NCI-H226 (cell line): ENCODE results near the gene F8A2.
A peak's percentile ranks its signal among the peaks of the same experiment; 100 is the strongest.
"Not testable (repeated sequence)": the region's sequence is repeated elsewhere in the genome, so short reads cannot be mapped to it uniquely, and the experiment has no call there.

ENCODE experiments used
- DNase-seq: peaks from one replicate; pipeline ENCODE4 v3.0.0-alpha.2; 2015

Gene F8A2

DNA sequence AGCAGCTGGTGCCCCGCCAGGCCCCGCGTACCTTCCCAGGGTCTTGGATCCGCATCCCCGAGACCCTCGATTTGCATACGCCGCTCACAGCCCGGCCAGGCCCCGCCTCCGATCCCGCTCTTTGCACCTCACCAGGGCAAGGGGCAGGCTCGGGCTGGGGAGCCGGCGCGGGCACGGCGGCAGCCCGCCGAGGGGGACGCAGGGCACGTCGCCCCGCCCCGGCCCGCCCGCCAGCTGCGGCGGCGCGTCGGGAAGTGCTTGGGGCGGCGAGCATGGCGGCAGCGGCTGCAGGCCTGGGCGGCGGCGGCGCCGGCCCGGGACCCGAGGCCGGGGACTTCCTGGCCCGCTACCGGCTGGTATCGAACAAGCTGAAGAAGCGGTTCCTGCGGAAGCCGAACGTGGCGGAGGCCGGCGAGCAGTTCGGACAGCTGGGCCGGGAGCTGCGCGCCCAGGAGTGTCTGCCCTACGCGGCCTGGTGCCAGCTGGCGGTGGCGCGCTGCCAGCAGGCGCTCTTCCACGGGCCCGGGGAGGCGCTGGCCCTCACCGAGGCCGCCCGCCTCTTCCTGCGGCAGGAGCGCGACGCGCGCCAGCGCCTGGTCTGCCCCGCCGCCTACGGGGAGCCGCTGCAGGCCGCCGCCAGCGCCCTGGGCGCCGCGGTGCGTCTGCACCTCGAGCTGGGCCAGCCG is at the start of gene F8A2:
F8A2 (plus strand) TSS at position 253 of the 686 bp plus-strand sequence; CDS start at position 273, 20 bp downstream.
- not testable (repeated sequence) for DNase-seq

DNA sequence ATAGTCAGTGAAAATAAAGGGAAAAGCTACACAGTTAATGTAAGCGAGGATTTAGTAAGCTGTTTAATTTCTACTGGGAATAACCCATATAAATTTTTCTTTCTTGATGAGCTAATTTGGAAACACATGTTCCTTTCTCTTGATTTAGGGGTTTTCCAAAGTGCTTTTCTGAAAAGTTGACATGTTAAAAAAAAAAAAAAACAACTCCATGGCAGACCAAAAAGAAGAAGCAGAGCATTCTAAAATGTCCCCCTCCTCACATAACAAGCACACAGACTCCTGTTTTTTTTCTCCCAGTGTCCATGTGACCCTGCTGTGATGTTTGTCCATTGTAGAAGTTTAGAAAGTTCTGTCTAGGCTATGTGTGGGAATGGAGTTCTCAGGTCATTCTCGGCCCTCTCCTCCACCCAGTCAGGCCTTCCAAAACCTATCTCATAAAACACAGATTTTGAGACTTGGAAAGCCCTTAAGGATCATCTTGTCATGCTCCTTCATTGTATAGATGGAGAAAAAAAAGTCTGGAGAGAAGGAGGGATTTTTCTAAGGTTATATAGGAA is 48.3 kb upstream of the F8A2 start:
- no peak for DNase-seq

DNA sequence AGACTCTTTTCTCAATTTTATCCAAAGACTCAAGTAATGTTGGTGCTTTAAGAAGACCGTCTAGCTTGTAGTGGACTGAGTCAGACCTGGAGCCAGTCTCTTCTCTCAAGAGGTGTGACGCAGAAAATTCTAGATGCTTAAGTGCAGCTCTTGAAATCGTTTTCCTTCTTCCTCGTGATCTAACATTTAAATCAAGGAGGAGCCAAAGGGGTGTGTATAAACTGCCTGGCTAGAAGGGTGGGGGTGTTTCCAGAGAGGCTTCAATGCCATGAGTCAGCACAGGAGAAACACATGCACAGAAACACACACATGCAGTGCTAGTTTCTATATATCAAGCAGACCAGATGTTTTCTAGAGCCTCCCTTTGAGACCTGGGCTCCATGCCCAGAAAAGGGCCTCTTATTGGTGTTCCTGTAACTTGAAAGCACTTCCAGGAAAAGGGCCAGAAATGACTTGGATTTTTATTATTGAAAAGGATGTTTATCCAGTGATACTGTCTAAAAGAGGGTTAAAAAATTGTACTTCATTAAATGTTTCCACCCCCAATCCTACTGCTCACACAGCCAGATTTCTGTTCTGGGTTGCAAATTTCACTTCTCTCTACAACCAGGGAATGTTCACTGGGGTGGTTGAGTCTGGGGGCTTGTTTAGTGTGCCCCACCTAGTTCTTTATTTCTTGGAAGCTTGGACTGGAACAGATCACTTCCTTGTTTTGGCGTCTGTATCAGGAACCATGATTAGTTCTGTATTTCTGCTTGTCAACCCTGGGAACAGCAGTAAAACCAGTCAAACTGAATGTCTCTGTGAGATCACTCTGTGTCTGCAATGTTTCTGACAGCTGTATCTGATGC is 47.2 kb upstream of the F8A2 start, which contains the start of gene CLIC2:
CLIC2 (minus strand) TSS at position 129 of the 851 bp plus-strand sequence. CDS start 187 bp downstream, outside the sequence.
- peak; percentile 52 for DNase-seq

DNA sequence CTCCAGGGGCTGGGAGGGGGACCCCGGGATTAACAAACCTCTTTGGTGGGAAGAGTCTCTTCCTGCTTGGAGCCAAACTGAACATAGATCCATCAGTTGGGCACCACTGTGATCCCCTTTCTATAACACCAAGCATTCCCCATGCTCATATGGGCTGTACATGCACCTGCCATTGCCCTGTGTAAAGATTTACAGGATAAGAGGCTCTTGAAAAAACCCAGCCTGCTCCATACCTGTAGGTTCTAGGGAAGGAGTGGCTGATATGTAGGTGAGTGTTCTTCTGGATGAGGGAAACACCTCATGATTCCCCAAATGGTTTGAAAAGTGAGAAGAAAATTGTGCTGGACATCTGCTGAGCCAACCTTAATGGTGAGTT is 46.6 kb upstream of the F8A2 start:
- not testable (repeated sequence) for DNase-seq

DNA sequence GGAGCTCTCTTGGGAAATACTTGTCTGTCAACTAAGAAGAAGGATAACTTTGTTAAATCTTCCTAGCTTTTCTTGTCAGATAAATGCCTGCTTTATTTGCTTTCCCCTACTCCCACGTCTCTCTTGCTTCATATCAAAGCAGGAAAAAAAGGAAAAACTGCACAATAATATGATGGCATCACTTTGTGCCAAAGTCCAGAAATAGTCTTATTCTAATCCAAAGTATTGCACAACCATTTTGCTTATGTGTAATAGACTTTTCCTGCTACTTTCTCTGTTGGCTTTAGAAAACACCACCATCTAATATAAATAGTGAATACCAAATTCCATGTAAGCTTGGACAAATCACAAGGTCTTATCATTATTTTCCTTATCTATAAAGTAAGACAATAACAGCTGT is 36.2 kb upstream of the F8A2 start:
- DNase-seq, result not testable (repeated sequence)

DNA sequence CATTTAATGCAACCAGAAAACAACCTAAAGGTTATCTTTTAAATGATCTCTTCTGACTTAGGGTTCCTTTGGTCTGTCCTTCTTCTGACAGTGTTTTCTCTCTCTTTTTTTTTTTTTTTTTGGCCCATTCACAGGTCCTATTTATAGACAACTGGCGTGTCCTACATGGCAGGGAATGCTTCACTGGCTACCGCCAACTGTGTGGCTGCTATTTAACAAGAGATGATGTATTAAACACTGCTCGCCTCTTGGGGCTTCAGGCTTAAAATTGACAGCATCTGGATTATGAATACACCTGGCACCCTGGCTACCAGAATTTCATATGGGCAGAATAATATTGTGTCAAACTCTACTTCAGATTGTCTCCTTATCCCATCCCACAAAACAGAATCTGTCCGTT is 32.4 kb upstream of the F8A2 start:
- not testable (repeated sequence) for DNase-seq

DNA sequence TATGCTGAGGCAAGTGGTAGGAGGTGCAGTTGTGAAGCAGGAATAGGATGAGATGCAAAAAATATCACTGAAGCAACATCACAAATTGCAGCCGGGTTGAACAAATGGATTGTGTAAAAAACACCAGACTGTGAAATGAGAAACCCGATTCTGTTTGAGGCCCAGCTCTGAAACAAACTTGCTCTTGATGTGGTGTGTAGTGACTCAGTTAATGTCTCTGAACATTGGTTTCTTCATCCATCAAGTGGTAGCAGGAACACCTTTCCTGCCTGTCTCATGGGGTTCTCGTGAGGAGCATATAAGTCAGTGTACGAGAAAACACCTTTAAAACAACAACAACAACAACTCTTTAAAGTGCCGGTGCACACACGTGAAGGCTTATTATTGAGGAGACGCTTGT is 18.2 kb upstream of the F8A2 start:
- DNase-seq, result not testable (repeated sequence)

DNA sequence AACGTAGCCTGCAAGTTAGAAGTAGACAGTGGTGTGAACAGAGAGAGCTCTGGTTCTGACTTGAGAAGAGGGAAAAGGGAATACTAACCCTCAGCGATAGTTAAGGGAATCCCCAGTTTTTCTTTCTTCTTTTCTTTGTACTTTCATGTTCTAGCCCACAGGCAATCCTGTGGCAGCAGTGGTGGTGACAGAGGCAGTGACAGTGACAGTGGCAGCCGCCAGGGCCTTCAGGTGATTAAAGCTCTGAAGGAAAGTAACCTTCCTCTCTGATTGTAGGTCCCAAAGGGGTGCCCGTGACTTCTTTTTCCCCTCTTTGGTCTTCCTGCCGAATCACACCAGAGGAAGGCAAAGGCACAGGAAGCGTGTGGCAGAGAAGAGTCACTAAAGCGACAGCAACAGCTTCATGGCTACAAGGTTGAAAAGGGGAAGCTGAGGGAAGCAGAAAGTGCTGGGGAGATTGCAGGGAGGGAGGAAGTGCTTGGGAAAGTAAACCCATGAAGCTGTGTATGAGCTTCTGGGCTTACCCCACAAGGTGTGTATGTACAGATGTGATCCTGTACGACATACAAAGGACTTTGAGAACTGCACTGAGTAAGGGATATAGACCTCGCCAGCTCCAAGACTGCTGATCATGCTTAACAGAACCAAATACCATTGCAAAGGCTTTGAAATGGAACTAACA is 8.0 kb upstream of the F8A2 start:
- DNase-seq, result not testable (repeated sequence)

DNA sequence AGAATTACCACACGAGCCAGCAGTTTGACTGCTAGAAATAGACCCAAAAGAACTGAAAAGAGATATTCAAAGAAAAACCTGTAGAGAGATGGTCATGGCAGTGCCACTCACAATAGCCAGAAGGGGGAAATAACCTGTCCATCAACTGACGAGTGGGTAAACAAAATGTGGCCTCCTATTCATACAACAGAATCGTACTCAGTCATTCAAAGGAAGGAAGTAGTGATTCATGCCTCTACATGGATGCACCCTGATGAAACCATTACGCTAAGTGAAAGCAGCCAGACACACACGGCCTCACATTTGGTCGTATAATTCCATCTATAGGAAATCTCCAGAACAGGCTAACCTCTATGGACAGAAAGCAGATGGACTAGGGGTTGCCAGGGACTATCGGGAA is 2.1 kb upstream of the F8A2 start:
- not testable (repeated sequence) for DNase-seq

DNA sequence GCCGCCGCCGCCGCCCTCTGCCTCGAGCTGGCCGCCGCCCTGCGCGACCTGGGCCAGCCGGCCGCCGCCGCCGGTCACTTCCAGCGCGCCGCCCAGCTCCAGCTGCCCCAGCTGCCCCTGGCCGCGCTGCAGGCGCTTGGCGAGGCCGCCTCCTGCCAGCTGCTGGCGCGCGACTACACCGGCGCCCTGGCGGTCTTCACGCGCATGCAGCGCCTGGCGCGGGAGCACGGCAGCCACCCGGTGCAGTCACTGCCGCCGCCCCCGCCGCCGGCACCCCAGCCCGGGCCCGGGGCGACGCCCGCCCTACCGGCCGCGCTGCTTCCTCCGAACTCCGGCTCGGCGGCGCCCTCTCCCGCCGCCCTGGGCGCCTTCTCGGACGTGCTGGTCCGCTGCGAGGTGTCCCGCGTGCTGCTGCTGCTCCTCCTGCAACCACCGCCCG is 653 bp downstream of the F8A2 start:
- not testable (repeated sequence) for DNase-seq

DNA sequence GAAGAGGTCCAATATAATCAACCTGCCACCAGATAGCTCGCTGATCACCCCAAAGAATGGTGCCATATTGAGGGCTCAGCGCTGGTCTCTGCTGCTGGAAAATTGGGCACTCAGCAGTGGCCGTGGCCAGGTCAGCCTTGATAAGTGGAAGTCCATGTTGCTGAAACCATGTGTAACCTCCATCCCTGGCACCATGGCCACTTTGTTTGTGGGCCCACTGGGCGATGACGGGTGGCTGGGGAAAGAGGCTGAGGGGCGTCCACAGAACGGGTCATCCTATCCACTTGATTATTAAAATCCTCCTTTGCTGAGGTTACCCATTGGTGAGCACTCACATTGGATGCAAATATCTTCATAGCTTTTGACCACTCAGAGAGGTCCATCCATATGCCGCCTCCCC is 7.7 kb downstream of the F8A2 start:
- no peak for DNase-seq

DNA sequence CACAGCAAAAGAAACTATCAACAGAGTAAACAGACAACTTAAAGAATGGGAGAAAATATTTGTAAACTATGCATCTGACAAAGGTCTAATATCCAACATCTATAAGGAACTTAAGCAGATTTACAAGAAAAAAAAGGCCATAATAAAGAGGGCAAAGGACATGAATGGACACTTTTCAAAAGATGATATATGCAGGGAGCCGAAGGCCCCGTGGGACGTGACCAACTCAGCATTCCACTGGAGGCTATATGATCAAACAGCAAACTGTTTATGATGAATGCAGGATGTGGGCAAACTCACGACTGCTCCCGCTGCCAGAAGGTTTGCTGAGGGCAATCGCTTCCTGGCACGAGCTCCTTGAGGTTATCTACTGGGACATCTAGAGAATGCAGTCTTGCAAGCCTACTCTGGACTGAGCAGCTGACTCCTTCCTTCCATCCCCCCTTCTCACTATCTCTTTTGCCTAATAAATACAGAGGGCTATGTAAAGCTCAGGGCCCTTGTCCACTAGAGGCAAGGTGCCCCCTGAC is 12.9 kb downstream of the F8A2 start:
- peak; percentile 5 for DNase-seq

DNA sequence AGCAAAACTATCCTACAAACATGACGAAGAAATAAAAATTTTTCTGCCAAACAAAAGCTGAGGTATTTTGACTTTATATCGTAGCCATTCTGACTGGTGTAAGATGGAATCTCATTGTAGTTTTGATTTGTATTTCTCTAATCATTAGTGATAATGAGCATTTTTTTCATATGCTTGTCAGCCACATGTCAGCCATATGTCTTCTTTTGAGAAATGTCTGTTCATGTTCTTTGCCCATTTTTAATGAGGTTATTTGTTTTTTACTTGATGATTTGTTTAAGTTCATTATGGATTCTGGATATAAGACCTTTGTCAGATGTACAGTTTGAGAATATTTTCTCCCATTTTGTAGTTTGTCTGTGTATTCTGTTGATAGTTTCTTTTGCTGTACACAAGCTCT is 24.5 kb downstream of the F8A2 start:
- no peak for DNase-seq

DNA sequence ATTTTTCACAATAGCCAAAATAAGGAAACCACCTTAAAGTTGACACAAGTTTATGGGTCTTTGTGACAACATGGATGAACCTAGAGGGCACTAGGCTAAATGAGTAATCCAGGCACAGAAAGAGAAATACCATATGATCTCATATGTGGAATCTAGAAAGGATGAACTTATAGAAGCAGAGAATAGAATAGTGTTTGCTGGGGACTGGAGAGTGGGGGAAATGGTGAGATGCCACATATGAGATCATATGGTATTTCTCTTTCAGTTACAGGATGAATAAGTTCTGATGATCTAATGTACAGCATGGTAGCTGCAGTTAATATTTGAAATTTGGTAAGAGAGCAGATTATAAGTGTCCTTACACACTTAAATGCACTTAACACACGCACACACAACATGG is 35.9 kb downstream of the F8A2 start:
- DNase-seq, result no peak
